Right lung (tissue), 5 donors: ENCODE results near the gene TOP2A. TPM values are rescaled to one million over a fixed set of nuclear protein-coding genes. Genes with fewer than 3 reads are reported as not detected.

ENCODE experiments used
- DNase-seq, 2 donors: peaks; one replicate each; pipeline ENCODE4 v3.0.0-alpha.2; 2013
- polyA plus RNA-seq, 5 donors: library from polyadenylated mRNA; unstranded; fragments of 120-200 nt; gene quantifications; one replicate each; pipeline versions ENCODE4 v1.2.1 to v1.2.3, GENCODE V29; 2013; ENCODE audit warnings: inconsistent platforms in 1 of 5, low replicate concordance in 1 of 5; ENCODE audit not compliant: insufficient read length in 5 of 5, insufficient read depth in 1 of 5

The TOP2A gene
- polyA plus RNA-seq, 5 donors, result 106 to 344 (median 189) TPM

- DNase-seq, result no peak
Measured at GRCh38 chr17:40361063-40361924, 56.4 kb downstream of the TOP2A start.

- DNase-seq, result no peak
Measured at GRCh38 chr17:40360091-40360490, 57.6 kb downstream of the TOP2A start.

- peak; percentile 79 to 87 for DNase-seq
Measured at GRCh38 chr17:40358323-40359038, 59.2 kb downstream of the TOP2A start.

GRCh38 chr17:40356990-40357881 is 60.5 kb downstream of the TOP2A start:
- DNase-seq, result no peak

GRCh38 chr17:40355804-40356758 is 61.6 kb downstream of the TOP2A start:
- DNase-seq, result no peak

GRCh38 chr17:40355123-40355803 is 62.4 kb downstream of the TOP2A start:
- DNase-seq, result peak in 1 of 2 donors; percentile 68

- no peak for DNase-seq
Measured at GRCh38 chr17:40354221-40355122, 63.2 kb downstream of the TOP2A start.

GRCh38 chr17:40352779-40353394 is 64.8 kb downstream of the TOP2A start:
- DNase-seq, result no peak

GRCh38 chr17:40352237-40352778 is 65.4 kb downstream of the TOP2A start:
- DNase-seq, result no peak

GRCh38 chr17:40351359-40352236 is 66.1 kb downstream of the TOP2A start:
- DNase-seq, result no peak

- DNase-seq, result no peak
Measured at GRCh38 chr17:40350689-40351358, 66.9 kb downstream of the TOP2A start.

GRCh38 chr17:40349895-40350688 is 67.6 kb downstream of the TOP2A start:
- DNase-seq, result peak in 1 of 2 donors; percentile 61

- no peak for DNase-seq
Measured at GRCh38 chr17:40349477-40349894, 68.2 kb downstream of the TOP2A start.

GRCh38 chr17:40348562-40349476 is 68.9 kb downstream of the TOP2A start:
- DNase-seq, result no peak

GRCh38 chr17:40348136-40348504 is 69.6 kb downstream of the TOP2A start:
- no peak for DNase-seq
